Subcutaneous abdominal adipose tissue (tissue), 5 donors: Measurements from ENCODE around the gene KLHL4.

ENCODE experiments used
- H3K27ac ChIP-seq: one replicate; pipeline ENCODE4 v1.7.0; 2013; ENCODE audit warnings: low read depth, mild to moderate bottlenecking, inconsistent platforms, low read length, moderate library complexity
- H3K27me3 ChIP-seq, 5 donors: one replicate each; pipeline ENCODE4 v1.7.0; 2013; ENCODE audit warnings: low read length in 5 of 5, inconsistent platforms in 1 of 5; ENCODE audit not compliant: control insufficient read depth in 5 of 5, insufficient read depth in 4 of 5
- H3K36me3 ChIP-seq, 5 donors: one replicate each; pipeline ENCODE4 v1.7.0; 2013; ENCODE audit warnings: low read length in 5 of 5; ENCODE audit not compliant: control insufficient read depth in 5 of 5, insufficient read depth in 5 of 5
- H3K4me1 ChIP-seq, 5 donors: one replicate each; pipeline ENCODE4 v1.7.0; 2013; ENCODE audit warnings: low read length in 5 of 5, mild to moderate bottlenecking in 3 of 5, moderate library complexity in 1 of 5; ENCODE audit not compliant: control insufficient read depth in 5 of 5, insufficient read depth in 5 of 5
- H3K4me3 ChIP-seq, 5 donors: one replicate each; pipeline ENCODE4 v1.7.0; 2013; ENCODE audit warnings: low read length in 5 of 5, low read depth in 1 of 5
- H3K9ac ChIP-seq, 5 donors: one replicate each; pipeline ENCODE4 v1.7.0; 2013; ENCODE audit warnings: low read length in 5 of 5, mild to moderate bottlenecking in 4 of 5, moderate library complexity in 3 of 5
- H3K9me3 ChIP-seq, 5 donors: one replicate each; pipeline ENCODE4 v1.7.0; 2013; ENCODE audit warnings: low read length in 5 of 5; ENCODE audit not compliant: control insufficient read depth in 5 of 5
- donor health status: healthy.
- donor health status: healthy.
- donor health status: healthy.
- donor health status: healthy.
- donor health status: healthy.

The KLHL4 gene

GRCh38 chrX:87528487-87528886 lies 10.9 kb downstream of the KLHL4 start:
- no peak overlapping the region for H3K27ac ChIP-seq
- H3K36me3 ChIP-seq: no peaks in the 10 kb centered on the region
- peaks cover 0 to 3% (median 0%) of the 10 kb centered on the region in 5 donors for H3K9me3 ChIP-seq

GRCh38 chrX:87571964-87572363 lies 54.4 kb downstream of the KLHL4 start:
- no peak overlapping the region for H3K27ac ChIP-seq
- no peaks in the 10 kb centered on the region for H3K4me1 ChIP-seq
- H3K27me3 ChIP-seq: peaks cover 0 to 4% (median 0%) of the 10 kb centered on the region in 5 donors
- no peaks in the 10 kb centered on the region for H3K36me3 ChIP-seq
- H3K4me3 ChIP-seq: no peak overlapping the region
- H3K9ac ChIP-seq: no peak overlapping the region
- no peaks in the 10 kb centered on the region for H3K9me3 ChIP-seq

More at GRCh38 chrX:87528487-87528886, 10.9 kb downstream of the KLHL4 start:
- Histone ChIP-seq H3K4me1 (no peaks in the 10 kb centered on the region), H3K4me3 (no peak overlapping the region), H3K27me3 (peaks cover 0 to 2% (median 0%) of the 10 kb centered on the region in 5 donors), H3K9ac (no peak overlapping the region)

DNA sequence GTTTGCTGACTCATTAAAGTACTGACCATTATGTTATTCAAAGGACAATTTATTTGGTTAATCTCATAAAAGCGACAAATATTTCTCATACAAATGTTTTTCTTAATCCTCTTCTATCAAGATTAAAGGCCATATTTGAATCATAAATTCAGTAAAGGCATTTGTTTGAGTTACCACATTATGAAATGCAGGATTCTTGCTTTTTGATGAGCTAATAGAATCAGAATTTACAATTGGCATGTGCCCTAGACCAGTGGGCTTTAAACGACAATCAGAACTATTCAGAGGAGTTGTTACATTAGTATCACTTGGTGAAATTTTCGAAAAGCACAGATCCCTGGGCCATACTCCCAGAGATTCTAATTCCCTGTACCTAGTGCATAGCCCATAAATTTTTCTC lies 55.3 kb downstream of the KLHL4 start:
- Histone ChIP-seq H3K9ac (no peak overlapping the region), H3K27ac (no peak overlapping the region), H3K27me3 (peaks cover 0 to 4% (median 0%) of the 10 kb centered on the region in 5 donors), H3K4me1 (no peaks in the 10 kb centered on the region), H3K4me3 (no peak overlapping the region), H3K9me3 (no peaks in the 10 kb centered on the region), H3K36me3 (no peaks in the 10 kb centered on the region)

GRCh38 chrX:87578978-87579377 lies 61.4 kb downstream of the KLHL4 start:
- H3K9me3 ChIP-seq: no peaks in the 10 kb centered on the region
- H3K4me3 ChIP-seq: no peak overlapping the region
- no peak overlapping the region for H3K27ac ChIP-seq
- peaks cover 0 to 7% (median 3%) of the 10 kb centered on the region in 5 donors for H3K27me3 ChIP-seq
- H3K9ac ChIP-seq: no peak overlapping the region
- H3K4me1 ChIP-seq: no peaks in the 10 kb centered on the region
- H3K36me3 ChIP-seq: no peaks in the 10 kb centered on the region

DNA sequence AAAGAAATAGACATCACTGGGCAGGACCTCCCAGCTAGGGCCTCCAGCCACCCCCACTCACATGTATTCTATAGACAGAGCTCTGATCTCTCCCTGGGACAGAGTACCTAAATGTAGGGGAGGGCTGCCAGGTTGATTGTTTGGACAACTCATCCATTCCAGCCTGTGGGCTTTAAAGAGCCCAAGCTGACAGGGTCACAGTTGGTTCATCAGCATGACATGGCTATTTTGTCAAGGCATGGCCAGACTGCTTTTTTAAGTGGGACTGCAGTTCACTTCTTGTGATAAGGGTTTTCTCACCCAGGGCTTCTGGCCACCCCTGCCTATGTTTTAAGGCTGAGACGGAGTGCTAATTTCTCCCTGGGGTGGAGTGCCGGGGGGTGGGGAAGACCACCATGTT lies 63.3 kb downstream of the KLHL4 start:
- Histone ChIP-seq H3K4me1 (no peaks in the 10 kb centered on the region), H3K36me3 (no peaks in the 10 kb centered on the region), H3K9ac (no peak overlapping the region)

DNA sequence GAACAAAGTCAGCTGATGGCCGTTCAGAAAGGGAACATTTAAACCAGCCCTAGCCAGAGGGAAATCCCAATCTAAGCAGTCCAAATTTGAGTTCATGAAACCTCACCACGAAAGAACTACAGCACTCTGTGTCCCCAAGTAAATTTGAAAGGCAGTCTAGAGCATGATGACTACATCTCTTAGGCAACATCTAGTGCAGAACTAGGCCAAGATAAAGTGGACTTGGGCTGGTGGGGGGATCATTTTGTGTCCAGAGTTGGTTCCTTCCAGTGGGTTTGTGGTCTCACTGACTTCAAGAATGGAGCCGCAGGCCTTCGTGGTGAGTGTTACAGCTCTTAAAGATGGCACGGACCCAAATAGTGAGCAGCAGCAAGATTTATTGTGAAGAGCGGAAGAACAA lies 64.9 kb downstream of the KLHL4 start:
- Histone ChIP-seq H3K4me3 (no peak overlapping the region), H3K9ac (no peak overlapping the region), H3K27ac (no peak overlapping the region), H3K36me3 (no peaks in the 10 kb centered on the region), H3K4me1 (no peaks in the 10 kb centered on the region), H3K27me3 (peaks cover 0 to 4% (median 3%) of the 10 kb centered on the region in 5 donors), H3K9me3 (no peaks in the 10 kb centered on the region)

More for the DNA sequence above, 63.3 kb downstream of the KLHL4 start:
- Histone ChIP-seq H3K27ac (no peak overlapping the region), H3K4me3 (no peak overlapping the region), H3K27me3 (peaks cover 0 to 4% (median 3%) of the 10 kb centered on the region in 5 donors), H3K9me3 (no peaks in the 10 kb centered on the region)

GRCh38 chrX:87583679-87584078 lies 66.1 kb downstream of the KLHL4 start:
- no peak overlapping the region for H3K4me3 ChIP-seq
- H3K9me3 ChIP-seq: no peaks in the 10 kb centered on the region
- peaks cover 0 to 4% (median 3%) of the 10 kb centered on the region in 5 donors for H3K27me3 ChIP-seq
- H3K9ac ChIP-seq: no peak overlapping the region
- no peaks in the 10 kb centered on the region for H3K36me3 ChIP-seq
- no peak overlapping the region for H3K27ac ChIP-seq
- H3K4me1 ChIP-seq: no peaks in the 10 kb centered on the region

DNA sequence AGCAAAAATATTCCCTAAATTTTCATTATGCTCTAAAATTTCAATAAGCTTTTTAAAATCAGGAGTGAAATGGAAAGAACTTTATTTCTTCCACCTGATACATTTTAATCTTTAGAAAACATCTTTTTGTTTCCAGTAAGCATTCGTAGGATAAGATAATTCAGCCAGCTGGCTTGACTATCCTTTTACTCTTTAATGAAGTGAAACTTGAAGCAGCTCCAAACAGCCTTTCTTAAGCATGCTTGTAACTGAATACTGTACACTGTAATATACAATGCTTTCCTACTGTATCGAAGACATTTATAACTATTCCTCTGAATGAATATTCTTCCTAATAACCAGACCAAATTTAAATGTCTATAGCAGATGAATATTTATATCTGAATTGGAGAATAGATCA lies 98.8 kb downstream of the KLHL4 start:
- no peak overlapping the region for H3K4me3 ChIP-seq
- no peaks in the 10 kb centered on the region for H3K9me3 ChIP-seq
- H3K9ac ChIP-seq: no peak overlapping the region
- peaks cover 0 to 3% (median 0%) of the 10 kb centered on the region in 5 donors for H3K27me3 ChIP-seq
- no peaks in the 10 kb centered on the region for H3K4me1 ChIP-seq
- no peaks in the 10 kb centered on the region for H3K36me3 ChIP-seq
- no peak overlapping the region for H3K27ac ChIP-seq

- Histone ChIP-seq H3K9ac (no peak overlapping the region), H3K4me1 (no peaks in the 10 kb centered on the region), H3K4me3 (no peak overlapping the region), H3K36me3 (no peaks in the 10 kb centered on the region), H3K27ac (no peak overlapping the region), H3K27me3 (peaks cover 0 to 6% (median 0%) of the 10 kb centered on the region in 5 donors), H3K9me3 (no peaks in the 10 kb centered on the region)
These were observed 104.1 kb downstream of the KLHL4 start for GRCh38 chrX:87621697-87622096.

- no peak overlapping the region for H3K27ac ChIP-seq
- H3K9ac ChIP-seq: no peak overlapping the region
- H3K27me3 ChIP-seq: peaks cover 0 to 10% (median 3%) of the 10 kb centered on the region in 5 donors
- H3K4me1 ChIP-seq: no peaks in the 10 kb centered on the region
- no peaks in the 10 kb centered on the region for H3K36me3 ChIP-seq
- no peak overlapping the region for H3K4me3 ChIP-seq
- no peaks in the 10 kb centered on the region for H3K9me3 ChIP-seq
These were observed 109.4 kb downstream of the KLHL4 start for GRCh38 chrX:87626996-87627395.

GRCh38 chrX:87634361-87634760 lies 116.8 kb downstream of the KLHL4 start:
- Histone ChIP-seq H3K4me3 (no peak overlapping the region), H3K9me3 (peaks cover 0 to 2% (median 0%) of the 10 kb centered on the region in 5 donors), H3K27me3 (peaks cover 0 to 9% (median 4%) of the 10 kb centered on the region in 5 donors), H3K4me1 (no peaks in the 10 kb centered on the region), H3K9ac (no peak overlapping the region), H3K27ac (no peak overlapping the region), H3K36me3 (no peaks in the 10 kb centered on the region)
